ENCODE results near the gene ARHGAP8.

The ARHGAP8 gene

DNA sequence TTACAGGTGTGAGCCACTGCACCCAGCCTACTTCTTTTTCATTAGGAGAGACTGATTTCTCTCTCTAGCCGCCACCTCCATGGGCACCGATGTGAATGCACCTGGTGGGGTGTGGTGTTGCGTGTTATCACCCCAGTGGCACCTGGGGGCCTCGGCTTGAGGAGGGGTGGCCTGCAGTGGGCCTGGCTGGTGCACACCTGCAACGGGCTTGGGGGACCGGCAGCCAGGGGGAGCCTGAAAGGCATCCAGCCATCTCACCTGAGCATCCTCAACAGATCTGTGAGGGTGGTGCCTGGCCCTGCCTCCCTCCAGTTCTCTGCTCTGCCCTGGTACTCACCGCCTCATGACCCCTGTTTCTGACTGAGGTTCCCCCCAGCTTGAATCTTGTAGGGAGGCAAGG, 108.9 kb downstream of the ARHGAP8 start:
- no peak for DNase-seq (ENCODE audit: low spot score)

DNA sequence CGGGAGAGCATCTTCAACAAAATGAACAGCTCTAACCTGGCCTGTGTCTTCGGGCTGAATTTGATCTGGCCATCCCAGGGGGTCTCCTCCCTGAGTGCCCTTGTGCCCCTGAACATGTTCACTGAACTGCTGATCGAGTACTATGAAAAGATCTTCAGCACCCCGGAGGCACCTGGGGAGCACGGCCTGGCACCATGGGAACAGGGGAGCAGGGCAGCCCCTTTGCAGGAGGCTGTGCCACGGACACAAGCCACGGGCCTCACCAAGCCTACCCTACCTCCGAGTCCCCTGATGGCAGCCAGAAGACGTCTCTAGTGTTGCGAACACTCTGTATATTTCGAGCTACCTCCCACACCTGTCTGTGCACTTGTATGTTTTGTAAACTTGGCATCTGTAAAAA, 109.9 kb downstream of the ARHGAP8 start:
- no peak for DNase-seq (ENCODE audit: low spot score)

DNA sequence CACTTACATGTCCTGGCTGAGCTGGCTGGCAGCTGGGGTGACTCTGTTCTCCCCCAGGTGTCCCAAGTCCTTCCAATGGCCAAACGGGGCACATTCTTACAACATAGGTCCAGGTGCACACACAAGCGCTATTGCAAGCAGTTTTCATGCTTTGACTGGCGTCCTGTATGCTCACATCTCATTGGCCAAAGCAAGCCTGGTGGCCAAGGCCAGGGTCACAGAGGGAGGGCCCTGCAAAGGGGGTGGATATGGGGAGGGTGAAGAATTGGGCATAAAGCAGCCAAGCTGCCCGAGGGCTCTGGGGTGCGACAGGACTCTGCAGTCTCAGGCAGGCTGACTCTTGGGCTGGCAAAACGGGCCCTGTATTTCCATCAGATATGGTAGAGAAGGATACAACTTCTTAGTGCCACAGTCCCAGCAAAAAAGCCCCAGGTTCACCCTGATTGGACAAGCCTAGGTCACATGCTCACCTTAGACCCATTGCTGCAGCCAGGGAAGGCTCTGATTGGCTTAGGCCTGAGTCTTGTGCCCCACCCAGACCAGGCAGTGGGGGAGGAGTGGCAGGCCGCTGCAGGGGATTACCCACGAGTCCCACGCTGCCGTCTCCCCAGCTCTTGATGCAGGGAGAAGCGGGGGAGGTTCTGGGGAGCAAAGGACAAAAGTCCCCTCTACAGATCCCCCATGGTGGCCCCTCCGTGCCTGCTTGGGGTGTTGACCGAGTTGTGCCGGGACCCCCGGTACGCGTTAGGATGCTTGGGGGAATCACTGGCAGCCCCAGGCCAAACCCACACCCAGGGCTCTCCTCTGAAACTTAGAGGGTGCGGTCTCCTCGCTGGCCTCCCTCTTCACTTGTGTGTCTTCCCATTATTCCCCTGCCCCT, 110.8 kb downstream of the ARHGAP8 start:
- no peak for DNase-seq (ENCODE audit: low spot score)

DNA sequence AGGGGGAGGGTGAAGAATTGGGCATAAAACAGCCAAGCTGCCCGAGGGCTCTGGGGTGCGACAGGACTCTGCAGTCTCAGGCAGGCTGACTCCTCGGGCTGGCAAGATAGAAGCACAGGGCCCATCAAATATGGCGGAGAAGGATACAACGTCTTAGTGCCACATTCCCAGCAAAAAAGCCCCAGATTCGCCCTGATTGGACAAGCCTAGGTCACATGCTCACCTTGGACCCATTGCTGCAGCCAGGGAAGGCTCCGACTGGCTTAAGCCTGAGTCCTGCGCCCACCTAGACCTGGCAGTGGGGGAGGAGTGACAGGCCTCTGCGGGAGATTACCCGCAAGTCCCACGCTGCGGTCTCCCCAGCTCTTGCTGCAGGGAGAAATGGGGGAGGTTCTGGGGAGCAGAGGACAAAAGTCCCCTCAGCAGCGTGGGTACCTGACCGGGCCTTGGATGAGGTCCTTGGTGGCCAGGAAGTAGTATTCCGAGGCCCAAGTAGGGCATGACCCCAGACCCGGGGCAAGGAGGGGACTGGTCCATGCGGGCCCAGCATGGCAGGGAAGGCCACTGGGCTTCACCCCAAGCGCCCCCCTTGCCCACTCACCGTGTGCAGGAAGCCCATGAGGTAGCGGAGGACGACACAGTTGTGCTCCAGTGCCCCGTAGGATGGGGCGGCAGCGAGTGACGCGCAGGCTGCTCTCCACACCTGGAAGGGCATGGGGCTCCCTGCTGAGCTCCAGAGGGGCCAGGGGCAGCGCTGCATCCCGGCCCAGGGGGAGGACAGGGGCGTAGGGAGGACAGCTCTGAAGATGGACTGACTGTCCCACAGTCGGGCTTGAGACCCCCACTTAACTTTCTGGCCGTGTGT, 113.0 kb downstream of the ARHGAP8 start:
- DNase-seq (ENCODE audit: low spot score) = no peak

DNA sequence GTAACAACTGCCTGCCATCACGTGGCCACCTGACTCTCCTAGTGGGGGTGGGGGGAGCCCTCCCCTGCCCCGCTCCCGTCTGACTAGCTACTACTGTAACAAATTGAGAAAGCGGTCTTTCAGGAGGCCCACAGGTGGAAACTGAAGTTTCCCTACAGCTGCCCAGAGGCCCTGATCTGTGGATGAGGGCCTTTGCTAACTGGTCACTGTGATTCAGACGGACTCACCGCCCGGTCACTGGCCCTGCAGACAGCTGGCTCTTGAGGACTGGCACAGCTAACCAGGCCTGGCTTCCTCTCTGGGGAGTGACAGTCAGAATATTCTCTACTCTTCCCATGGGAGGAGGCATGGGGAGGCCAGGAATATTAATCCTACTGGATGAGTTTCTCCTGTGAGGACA, 116.8 kb downstream of the ARHGAP8 start:
- DNase-seq (ENCODE audit: low spot score) = no peak

DNA sequence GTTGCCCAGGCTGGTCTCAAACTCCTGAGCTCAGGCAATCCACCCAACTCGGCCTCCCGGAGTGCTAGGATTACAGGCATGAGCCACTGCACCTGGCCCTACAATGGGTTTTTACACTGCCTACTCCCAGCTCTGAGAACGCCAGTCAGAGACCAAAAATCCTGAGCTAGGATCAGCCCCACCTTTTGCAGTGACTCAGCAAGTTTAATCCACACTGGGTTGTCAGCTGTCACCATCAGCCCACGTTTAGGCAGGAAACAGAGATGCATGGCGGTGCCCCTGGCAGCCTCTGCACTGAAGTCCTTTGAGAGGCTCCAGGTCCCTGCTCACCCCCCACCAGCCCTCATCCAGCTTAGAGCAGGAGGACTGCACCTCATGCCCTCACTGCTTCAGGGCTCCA, 117.6 kb downstream of the ARHGAP8 start:
- no peak for DNase-seq (ENCODE audit: low spot score)

DNA sequence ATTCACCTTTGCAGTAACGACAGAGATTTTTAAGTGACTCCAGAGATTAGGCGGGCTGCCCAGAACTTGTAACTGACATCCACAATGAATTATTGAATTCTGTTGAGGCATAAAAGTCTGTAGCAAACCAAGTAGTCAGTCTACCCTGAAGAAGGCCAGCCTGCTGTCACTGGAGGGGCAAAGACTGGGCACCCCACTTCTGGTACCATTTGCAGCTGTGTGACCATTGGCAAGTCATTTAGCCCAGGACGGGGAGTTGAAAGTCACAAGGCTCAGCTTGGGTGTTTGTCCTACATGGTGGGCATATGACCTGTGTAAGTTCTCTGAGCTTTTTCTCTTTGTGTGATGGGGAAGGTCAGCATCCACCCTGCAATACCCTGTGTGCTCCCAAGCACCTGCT, 119.4 kb downstream of the ARHGAP8 start:
- no peak for DNase-seq (ENCODE audit: low spot score)

DNA sequence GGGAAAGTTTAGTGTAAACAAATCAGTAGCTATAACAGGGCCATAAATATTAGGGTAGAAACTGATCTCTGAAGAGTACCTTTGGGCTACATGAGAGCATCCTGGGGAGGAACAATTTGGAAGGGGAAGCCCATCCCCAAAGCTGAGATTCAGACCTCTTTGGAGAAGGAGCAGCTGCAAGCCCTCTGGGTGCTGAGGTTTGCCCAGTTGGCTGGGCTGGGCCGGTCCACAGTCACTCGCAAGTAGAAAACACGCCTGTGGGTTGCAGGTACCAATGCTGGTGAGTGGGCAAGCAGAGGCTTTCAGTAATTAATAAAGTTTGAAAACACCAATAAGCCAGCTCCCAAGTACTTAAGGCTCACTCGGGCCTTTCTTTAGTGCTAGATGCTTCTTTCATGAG, 124.5 kb downstream of the ARHGAP8 start:
- DNase-seq (ENCODE audit: low spot score) = no peak

DNA sequence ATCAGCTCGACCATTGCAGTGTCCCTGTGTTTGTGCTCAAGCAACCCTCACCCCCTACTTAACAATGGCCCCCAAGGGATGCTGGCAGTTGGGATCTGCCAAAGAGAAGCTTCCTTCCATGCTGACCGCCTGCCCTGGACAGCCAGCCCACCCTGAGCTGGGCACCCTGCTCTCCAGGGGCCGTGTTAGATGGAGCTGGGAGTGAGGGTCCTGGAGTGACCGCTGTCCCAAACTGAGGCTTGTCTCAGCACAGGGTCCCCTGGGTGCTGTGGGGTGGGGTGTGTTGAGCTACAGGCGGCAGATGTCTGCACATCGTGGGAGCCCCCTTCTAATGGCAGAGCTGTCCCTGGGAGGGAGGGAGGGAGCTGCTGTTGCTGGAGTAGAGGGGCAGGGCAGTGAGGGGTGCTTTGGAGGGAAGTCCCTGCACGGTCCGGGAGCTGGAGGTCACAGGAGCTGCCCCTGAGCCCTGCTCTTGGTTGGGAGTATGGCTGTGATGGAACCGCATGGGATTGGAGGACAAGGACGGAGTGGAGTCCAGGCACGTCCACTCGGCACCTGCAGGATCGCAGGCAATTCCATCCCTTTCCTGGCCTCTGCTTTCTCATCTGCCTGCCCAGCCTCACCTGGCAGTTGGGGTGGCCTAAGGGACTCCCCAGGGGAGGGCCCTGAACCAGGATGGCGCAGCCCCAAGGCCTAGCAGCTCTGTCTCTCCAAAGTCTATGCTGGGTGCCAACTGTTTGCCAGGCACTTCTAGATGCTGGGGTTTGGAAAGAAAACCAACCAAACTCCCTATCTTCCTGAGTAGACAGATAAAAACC, 126.3 kb downstream of the ARHGAP8 start:
- no peak for DNase-seq (ENCODE audit: low spot score)

DNA sequence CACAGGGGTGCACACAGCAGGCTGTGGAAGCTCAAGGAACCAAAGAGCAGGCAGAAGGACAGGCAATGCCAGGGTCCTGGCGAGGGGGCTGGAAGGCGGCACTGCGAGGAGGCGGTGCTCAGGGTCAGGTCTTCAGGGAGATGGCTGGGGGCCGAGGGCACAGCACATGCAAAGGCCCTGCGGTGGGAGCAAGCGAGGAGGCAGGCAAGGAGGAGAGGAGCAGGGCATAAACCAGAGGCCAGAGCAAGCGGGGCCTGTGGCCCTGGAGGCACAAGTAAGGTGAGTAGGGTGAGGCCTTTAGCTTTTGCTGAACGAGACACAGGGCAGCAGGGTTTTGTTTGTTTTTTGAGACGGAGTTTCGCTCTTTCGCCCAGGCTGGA, 126.9 kb downstream of the ARHGAP8 start:
- DNase-seq (ENCODE audit: low spot score) = no peak

DNA sequence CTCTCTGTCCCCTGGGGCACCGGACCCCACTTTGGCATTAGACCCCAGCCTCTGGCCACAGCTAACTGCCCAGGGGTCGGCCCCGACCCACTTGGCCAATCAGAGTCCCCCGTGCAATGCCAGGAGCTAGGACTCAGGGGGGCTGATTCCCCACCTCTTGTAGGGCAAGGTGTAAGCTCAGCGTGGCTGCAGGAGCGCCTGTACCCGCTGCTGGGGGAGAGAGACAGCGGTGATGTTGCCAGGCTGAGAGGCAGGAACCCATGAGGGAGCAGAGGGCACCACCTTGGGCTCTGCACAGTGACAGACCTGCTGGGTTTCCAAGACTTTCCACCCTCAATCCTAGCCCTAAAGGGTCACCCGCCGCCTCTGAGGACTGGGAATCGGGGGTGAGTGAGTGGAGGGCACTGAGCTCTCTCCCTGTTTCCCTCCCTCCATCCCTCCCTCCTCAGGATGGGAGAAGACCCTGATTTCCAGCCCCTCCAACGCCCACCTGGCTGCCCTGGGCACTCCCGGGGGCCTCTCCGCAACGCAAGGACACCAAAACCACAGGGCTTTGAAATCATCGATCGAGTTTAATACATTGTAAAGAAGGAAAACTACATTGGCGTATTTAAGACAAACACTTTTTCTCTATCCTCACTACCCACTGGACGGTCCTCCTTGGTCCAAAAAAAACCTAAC, 128.4 kb downstream of the ARHGAP8 start:
- no peak for DNase-seq (ENCODE audit: low spot score)

DNA sequence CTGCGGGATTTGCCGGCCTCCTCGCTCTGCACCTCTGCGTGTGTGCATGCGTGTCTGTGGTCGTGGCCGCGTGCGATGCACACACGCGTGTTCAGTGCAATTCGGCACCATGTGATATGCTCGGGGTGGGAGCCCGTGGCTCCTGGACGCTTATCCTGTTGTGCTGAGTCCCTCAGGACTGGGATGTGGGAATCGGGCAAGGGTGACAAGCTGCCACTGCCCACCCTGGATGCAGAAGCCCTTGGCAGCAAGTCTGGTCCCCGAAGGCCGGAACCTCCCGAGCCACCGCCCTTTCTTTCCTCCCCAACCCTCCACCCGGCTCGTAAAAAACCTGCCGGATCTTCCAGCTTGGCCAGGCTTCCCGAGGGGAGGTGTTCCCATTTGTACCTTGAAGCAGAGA, 129.2 kb downstream of the ARHGAP8 start:
- DNase-seq (ENCODE audit: low spot score) = no peak

DNA sequence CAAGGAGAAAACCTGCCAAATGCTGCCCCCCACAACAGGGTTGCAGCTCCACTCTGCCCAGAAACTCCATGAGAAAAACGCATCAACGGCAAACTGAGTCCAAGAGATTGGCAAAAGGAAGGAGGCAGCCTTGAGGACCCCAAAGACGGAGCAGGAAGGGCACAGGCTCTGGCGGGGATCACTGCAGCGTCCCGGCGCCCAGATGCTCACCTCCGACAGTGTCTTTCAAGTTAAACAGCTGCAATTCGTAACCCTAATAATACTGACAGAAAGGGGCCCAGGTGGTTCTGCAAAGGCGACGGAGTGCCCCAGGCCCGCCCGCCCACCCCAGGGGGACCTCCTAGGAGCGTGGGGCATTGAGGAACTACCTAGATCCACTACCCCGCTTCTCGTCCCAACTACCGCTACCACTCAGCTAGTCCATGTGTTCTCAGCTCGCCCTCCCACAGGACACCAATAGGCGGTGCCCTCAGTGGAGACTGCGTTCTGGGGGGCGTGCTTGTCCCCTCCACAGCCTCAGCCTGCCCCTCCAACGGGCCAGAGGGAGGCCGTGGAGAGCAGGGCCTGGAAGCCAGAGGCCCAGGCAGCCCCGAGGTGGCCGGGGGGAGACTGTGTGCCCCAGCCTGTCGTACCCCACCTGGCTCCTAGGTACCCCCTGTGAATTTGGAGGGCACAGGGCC, 130.0 kb downstream of the ARHGAP8 start:
- DNase-seq (ENCODE audit: low spot score) = no peak

DNA sequence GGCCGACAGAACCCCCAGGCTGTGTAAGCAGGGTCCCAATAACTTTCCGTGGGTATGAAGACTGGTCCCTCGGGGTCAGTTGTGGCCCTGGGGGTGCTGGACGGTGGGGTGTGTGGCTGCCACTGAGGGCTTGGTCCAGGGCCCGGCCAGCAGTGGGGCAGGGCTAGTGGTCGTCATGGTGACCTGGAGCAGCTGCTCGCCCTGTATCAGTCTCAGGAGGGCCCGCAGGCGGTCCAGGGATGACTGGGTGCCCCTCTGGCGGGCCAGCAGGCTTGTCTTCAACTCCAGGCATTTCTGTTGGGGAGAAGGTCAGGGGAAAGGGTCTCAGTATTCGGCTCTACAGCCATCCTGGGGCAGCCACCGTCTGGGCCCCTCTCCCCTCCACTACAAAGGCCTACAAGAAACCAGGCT, 130.6 kb downstream of the ARHGAP8 start:
- no peak for DNase-seq (ENCODE audit: low spot score)

DNA sequence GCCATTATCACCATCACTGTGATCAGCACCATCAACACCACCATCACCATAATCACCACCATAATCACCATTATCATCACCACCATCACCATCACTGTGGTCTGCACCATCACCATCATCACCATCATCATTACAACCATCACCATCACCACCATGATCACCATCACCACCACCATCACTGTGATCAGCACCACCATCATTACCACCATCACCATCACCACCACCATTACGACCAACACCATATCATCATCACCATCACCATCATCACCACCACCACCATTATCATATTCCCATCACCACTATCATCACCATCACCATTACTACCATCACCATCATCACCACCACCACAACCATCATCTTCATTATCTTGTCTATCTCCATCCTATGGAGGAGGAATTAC, 132.2 kb downstream of the ARHGAP8 start:
- DNase-seq (ENCODE audit: low spot score) = no peak

DNA sequence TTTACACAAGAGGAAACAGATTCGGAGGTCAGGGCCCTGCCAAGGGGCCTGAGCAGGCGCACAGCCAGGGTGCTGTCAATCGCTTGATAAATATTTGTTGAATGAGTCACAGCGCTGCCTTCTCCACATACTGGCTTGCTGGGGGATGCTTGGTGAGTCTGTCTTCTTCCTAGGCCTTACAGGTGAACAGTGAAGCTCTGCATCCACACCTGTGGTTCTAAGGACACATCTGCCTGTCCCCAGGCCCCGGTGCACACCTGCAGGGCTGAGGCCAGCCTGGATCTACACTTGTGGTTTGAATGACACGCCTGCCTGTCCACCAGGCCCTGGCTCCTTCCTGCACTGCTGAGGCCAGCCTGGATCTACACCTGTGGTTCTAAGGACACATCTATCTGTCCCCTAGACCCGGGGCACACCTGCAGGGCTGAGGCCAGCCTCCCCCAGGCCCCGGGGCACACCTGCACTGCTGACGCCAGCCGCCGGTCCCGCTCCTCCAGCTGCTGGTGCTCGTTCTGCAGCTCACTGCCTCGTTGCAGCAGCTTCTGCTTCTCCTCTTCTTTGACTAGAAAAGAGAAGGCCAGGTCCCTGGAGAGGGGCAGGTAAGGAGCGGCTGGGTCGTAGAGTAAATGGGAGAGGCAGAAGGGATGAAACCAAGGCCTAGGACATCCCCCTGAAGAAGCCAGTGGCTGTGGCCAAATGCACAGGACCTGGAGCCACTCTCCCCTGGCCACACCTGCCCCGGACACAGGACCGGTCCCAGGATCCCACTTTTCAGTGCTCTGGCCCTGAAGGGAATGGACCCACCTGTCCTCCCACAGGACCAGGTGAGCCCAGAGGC, 132.8 kb downstream of the ARHGAP8 start:
- DNase-seq (ENCODE audit: low spot score) = no peak

DNA sequence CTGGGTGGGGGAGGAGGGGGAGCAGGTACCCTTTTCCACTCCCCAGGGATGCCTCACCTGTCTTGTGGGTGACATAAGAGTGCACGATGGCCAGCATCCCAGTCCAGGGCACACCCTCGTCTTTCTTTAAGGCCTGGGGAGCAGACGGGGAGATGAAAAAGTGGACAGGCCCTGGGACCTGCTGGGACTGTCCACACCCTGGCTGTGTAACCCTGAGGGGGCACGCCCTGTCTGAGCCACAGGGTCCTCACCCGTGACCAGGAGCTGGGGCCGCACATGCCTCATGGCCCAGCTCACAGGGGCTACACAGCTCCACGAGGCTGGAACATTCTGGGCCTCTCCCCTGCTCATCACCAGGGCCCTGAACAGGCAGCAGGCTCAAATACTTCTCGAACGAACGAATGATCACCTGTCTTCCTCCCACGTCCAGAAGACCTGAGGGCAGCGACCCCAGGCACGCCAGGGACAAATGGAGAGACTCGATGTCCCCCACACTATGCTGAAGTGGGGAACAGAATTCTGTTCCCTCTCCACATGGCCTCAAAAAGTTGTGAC, 133.5 kb downstream of the ARHGAP8 start:
- DNase-seq (ENCODE audit: low spot score) = no peak

DNA sequence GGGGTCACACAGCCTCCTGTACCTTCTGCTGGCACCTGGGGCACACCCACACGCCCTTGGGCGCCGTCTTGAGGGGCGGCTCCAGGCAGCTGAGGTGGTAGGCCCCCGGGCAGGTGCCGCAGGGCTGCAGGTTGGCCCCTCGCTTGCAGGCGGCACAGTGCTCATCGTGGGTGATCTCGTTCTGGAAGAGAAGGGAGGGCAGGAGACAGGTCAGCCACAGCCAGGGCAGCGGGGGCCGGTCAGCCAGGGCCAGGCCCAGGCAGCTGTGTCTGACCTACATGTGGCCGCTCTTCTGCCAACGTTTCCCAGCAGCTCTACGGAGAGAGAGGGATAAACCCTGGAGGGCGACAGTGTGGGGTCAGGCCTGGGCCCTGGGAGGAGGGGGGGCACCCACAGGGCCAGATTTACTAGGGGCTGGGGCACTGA, 135.6 kb downstream of the ARHGAP8 start:
- DNase-seq (ENCODE audit: low spot score) = no peak

DNA sequence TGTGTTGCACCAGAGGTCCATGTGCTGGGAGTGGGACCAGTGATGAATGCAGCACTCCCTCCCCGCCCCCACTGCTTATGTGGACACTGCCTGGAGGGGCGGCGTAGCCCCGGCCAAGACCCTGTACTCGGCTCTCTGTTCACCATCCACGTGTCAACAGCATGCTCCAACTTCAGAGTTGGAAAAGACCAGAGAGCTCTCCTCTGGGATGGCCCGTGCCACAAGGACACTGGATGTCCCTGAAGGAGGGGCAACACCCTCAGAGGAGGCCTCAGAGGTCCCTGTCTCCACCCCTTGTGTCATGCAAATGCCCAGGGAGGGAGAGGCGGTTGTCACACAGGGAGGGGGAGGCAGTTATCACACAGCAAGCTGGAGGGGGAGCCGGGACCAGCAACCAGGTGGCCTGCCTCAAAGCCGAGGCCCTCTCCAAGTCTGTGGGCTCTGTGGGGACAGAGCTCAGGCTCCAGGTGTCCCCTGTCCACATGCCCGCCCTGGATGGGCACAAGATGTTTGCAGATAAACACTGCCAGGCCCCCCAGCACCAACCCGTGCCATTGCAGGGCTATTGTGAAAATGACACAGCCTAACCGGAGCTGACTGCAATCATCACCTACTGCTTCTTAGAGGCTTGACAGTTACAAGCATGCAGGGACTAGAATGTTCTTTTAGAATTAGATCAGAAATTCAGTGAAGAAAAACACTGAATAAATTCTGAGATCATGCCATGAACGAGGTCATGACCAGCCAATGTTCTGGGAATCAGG, 136.3 kb downstream of the ARHGAP8 start:
- no peak for DNase-seq (ENCODE audit: low spot score)

All from HuH-7 (cell line).